CD4-positive, alpha-beta memory T cell (primary cell): ENCODE measurements around the gene KRT73. TPM values are rescaled to one million over a fixed set of nuclear protein-coding genes. Genes with fewer than 3 reads are reported as not detected.
A peak's percentile ranks its signal among the peaks of the same experiment; 100 is the strongest.

Source experiments
- CTCF ChIA-PET: fragments of 350-600 bp; sonication (Branson Sonifier 250); formaldehyde crosslinking; loops from one replicate; lab custom pipeline; 2021; ENCODE audit warnings: inconsistent platforms; ENCODE audit not compliant: partially characterized antibody; lab: Charles Lee
- POLR2A ChIA-PET: fragments of 350-600 bp; sonication (Branson Sonifier 250); formaldehyde crosslinking; loops from one replicate; lab custom pipeline; 2021; ENCODE audit not compliant: partially characterized antibody; lab: Charles Lee
- DNase-seq, 5 donors: peaks; one replicate each; pipeline versions ENCODE4 v3.0.0 to v3.0.0-alpha.2; 2020 to 2022; ENCODE audit warnings: mixed read lengths in 1 of 5
- H3K27ac ChIP-seq: one replicate; pipeline ENCODE4 v1.7.0; 2013; ENCODE audit warnings: low read depth, low read length
- H3K27me3 ChIP-seq: 2 replicates; pipeline ENCODE4 v1.7.0; 2013; ENCODE audit warnings: mild to moderate bottlenecking, low read length, moderate library complexity; ENCODE audit not compliant: insufficient read depth
- H3K36me3 ChIP-seq: 2 replicates; pipeline ENCODE4 v1.7.0; 2013; ENCODE audit warnings: mild to moderate bottlenecking, low read length, moderate library complexity; ENCODE audit not compliant: insufficient read depth
- H3K4me1 ChIP-seq: 2 replicates; pipeline ENCODE4 v1.7.0; 2013; ENCODE audit warnings: mild to moderate bottlenecking, low read length, moderate library complexity; ENCODE audit not compliant: insufficient read depth
- H3K4me3 ChIP-seq, 2 donors: one replicate each; pipeline ENCODE4 v1.7.0; 2013; ENCODE audit warnings: low read length in 2 of 2, mild to moderate bottlenecking in 1 of 2
- H3K9me3 ChIP-seq, 2 donors: one replicate each; pipeline ENCODE4 v1.7.0; 2013; ENCODE audit warnings: low read length in 2 of 2, control low read depth in 1 of 2; ENCODE audit not compliant: control insufficient read depth in 1 of 2
- H3K27ac Mint-ChIP-seq, 7 donors: one replicate each; pipeline ENCODE4 v1.8.0; 2020 to 2021; ENCODE audit warnings: mixed read lengths in 7 of 7, mild to moderate bottlenecking in 6 of 7, inconsistent platforms in 3 of 7, moderate library complexity in 3 of 7
- H3K27me3 Mint-ChIP-seq, 2 donors: one replicate each; pipeline ENCODE4 v1.8.0; 2020 to 2021; ENCODE audit warnings: mixed read lengths in 2 of 2
- H3K36me3 Mint-ChIP-seq, 2 donors: one replicate each; pipeline ENCODE4 v1.8.0; 2020 to 2021; ENCODE audit warnings: mixed read lengths in 2 of 2, inconsistent platforms in 1 of 2, mild to moderate bottlenecking in 1 of 2
- H3K4me1 Mint-ChIP-seq, 4 donors: one replicate each; pipeline ENCODE4 v1.8.0; 2020 to 2021; ENCODE audit warnings: mixed read lengths in 4 of 4, mild to moderate bottlenecking in 1 of 4
- H3K4me3 Mint-ChIP-seq, 8 donors: one replicate each; pipeline ENCODE4 v1.8.0; 2020 to 2021; ENCODE audit warnings: mixed read lengths in 8 of 8, mild to moderate bottlenecking in 7 of 8, moderate library complexity in 6 of 8, inconsistent platforms in 3 of 8
- H3K9me3 Mint-ChIP-seq, 8 donors: one replicate each; pipeline ENCODE4 v1.8.0; 2020 to 2021; ENCODE audit warnings: mixed read lengths in 8 of 8, mild to moderate bottlenecking in 5 of 8, inconsistent platforms in 3 of 8, moderate library complexity in 1 of 8
- intact Hi-C: fragments of 100-400 bp; cut with micrococcal nuclease; formaldehyde crosslinking; loops from one replicate; pipeline ENCODE4 v1.15.1; 2023
- polyA plus RNA-seq, 2 donors: library from polyadenylated mRNA; unstranded; fragments of 300-500 nt; fragmentation: Illumina TruSeq; gene quantifications; one replicate each; pipeline ENCODE4 v1.2.3, GENCODE V29; 2021
- total RNA-seq, 2 experiments: library from RNA; stranded (reverse); gene quantifications; one replicate each; pipeline ENCODE4 v1.2.3, GENCODE V29; 2021

Gene KRT73
- total and polyA plus RNA-seq, 4 experiments from 2014 or later, result 1.2 to 6.0 (median 3.5) TPM

DNA sequence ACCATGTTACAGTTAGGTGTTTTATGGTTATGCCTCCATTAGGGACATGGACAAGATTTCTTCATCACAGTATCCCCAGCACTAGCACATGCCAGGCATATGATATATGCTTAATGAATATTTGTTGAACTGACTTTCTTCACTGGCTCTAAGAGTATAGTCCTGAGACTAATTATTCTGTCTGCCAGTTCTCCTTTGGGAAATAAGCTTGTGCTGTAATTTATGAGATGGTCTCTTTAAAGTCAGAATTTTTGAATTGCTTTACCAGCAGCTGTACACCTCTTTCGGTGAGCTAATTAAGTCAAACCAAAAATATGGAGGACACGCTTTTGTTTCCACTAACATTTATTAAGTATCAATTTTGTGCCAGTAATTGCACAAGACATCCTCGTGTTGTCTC, 12.3 kb downstream of the KRT73 start:
- no peaks in the 10 kb centered on the region for H3K9me3 Mint-ChIP-seq
- CTCF ChIA-PET, result interaction anchor here (1.0 to 1.3 kb wide), 2 partner anchors 20 to 39 kb away, joined by 3 to 7 read pairs; no protein-coding TSS in a partner anchor
- peaks cover 53% of the 10 kb centered on the region for H3K4me1 ChIP-seq
- peak overlapping the region in 2 of 8 donors; percentile 11 to 58 for H3K4me3 Mint-ChIP-seq
- no peak overlapping the region for H3K27ac ChIP-seq
- POLR2A ChIA-PET, result interaction anchor here (1.1 to 1.8 kb wide), 3 partner anchors 18 to 36 kb away, joined by 3 to 6 read pairs (median 4); no protein-coding TSS in a partner anchor
- no peak overlapping the region for H3K4me3 ChIP-seq
- H3K36me3 ChIP-seq, result no peaks in the 10 kb centered on the region
- peaks cover 17 to 82% (median 57%) of the 10 kb centered on the region in 4 donors for H3K4me1 Mint-ChIP-seq
- H3K27ac Mint-ChIP-seq, result peak overlapping the region in 3 of 7 donors; percentile 4 to 90 (median 63)
- H3K9me3 ChIP-seq, result no peaks in the 10 kb centered on the region
- H3K27me3 Mint-ChIP-seq, result peaks cover 2 to 4% of the 10 kb centered on the region in 2 donors
- no peak for DNase-seq
- H3K27me3 ChIP-seq, result no peaks in the 10 kb centered on the region
- intact Hi-C loops, result no loop called here
- no peaks in the 10 kb centered on the region for H3K36me3 Mint-ChIP-seq

DNA sequence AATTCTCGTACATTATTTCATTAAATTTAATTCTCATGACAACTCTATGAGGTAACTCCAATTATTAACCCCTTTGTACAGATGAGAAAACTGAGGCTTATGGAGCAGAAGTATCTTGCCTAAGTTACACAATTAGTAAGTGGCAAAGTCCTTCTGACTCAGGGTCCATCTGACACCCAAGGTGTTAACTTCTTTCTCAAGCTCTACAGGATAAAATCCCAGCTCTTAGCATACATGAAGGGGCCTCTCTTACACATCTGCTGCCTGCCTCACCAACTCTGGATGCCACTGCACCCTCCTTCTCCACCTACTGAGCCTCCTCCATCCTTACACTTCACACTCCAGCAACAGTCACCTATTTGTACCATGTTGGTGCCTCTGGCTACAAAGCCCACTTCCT, 12.8 kb downstream of the KRT73 start:
- Histone ChIP-seq H3K4me3 (no peak overlapping the region), H3K27ac (no peak overlapping the region), H3K27me3 (no peaks in the 10 kb centered on the region), H3K4me1 (peaks cover 47% of the 10 kb centered on the region), H3K9me3 (no peaks in the 10 kb centered on the region), H3K36me3 (no peaks in the 10 kb centered on the region)
- ChIA-PET CTCF (interaction anchor here (1.3 kb wide), 1 partner anchor 20 kb away, joined by 7 read pairs; no protein-coding TSS in a partner anchor), POLR2A (interaction anchor here (1.1 to 1.8 kb wide), 4 partner anchors 17 to 40 kb away, joined by 3 to 6 read pairs (median 4); no protein-coding TSS in a partner anchor)
- Mint-ChIP-seq H3K4me1 (peaks cover 17 to 77% (median 52%) of the 10 kb centered on the region in 4 donors), H3K27ac (peak overlapping the region in 4 of 7 donors; percentile 4 to 91 (median 76)), H3K4me3 (peak overlapping the region in 4 of 8 donors; percentile 11 to 58 (median 14)), H3K27me3 (peaks cover 2 to 4% of the 10 kb centered on the region in 2 donors), H3K36me3 (no peaks in the 10 kb centered on the region), H3K9me3 (no peaks in the 10 kb centered on the region)
- intact Hi-C loops, result no loop called here
- no peak for DNase-seq

DNA sequence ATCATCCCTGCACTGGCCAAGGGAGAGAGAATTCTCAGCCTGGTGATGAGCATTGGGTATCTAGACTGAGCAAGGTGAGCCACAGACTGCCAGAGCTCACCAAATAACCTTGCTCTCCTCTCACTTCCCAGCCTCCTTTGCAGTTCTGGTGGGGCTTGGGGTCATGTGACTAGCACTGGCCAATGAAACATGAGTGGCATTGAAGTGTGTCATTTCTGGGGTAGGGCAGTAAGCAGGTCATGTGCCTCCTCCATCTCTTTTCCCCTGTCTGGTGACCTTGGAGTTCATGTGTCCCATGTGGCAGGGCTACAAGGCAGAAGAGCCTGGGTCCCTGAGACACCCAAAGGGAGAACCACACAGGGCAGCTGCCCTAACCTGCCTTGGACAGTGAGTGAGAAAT, 13.5 kb downstream of the KRT73 start:
- no peak for DNase-seq
- intact Hi-C loops, result no loop called here
- no peaks in the 10 kb centered on the region for H3K9me3 Mint-ChIP-seq
- POLR2A ChIA-PET, result interaction anchor here (1.2 to 1.6 kb wide), 2 partner anchors 19 to 40 kb away, joined by 3 to 6 read pairs; no protein-coding TSS in a partner anchor
- H3K4me3 ChIP-seq, result no peak overlapping the region
- CTCF ChIA-PET, result interaction anchor here (0.9 kb wide), 1 partner anchor 19 kb away, joined by 4 read pairs; no protein-coding TSS in a partner anchor
- H3K27ac Mint-ChIP-seq, result peak overlapping the region in 4 of 7 donors; percentile 57 to 91 (median 76)
- no peaks in the 10 kb centered on the region for H3K36me3 ChIP-seq
- no peaks in the 10 kb centered on the region for H3K27me3 ChIP-seq
- peaks cover 13 to 72% (median 46%) of the 10 kb centered on the region in 4 donors for H3K4me1 Mint-ChIP-seq
- H3K4me1 ChIP-seq, result peaks cover 43% of the 10 kb centered on the region
- H3K27ac ChIP-seq, result no peak overlapping the region
- H3K36me3 Mint-ChIP-seq, result no peaks in the 10 kb centered on the region
- no peaks in the 10 kb centered on the region for H3K9me3 ChIP-seq
- H3K4me3 Mint-ChIP-seq, result peak overlapping the region in 4 of 8 donors; percentile 4 to 39 (median 31)
- H3K27me3 Mint-ChIP-seq, result peaks cover 4 to 6% of the 10 kb centered on the region in 2 donors

DNA sequence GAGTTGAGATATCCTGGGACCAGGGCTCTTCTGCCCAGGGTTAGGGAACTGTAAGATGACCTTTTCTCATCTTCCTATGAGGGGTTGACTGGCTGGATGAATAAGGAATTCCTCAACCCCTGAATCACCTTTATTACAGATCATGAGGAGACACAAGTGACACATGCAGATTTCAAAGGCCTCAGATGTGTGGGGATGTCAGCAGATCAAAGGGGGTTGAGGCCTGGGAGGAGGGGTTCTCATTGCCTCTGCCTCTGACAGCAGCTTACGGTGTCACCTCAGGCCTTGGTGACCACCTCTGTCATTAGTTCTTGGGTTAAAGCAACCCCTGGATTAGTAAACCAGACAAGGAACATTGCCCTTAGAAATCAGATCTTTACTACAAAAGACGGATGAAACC, 15.0 kb downstream of the KRT73 start:
- H3K36me3 ChIP-seq, result no peaks in the 10 kb centered on the region
- Mint-ChIP-seq H3K4me3 (peak overlapping the region in 1 of 8 donors; percentile 55), H3K9me3 (no peaks in the 10 kb centered on the region), H3K27me3 (peaks cover 13 to 15% of the 10 kb centered on the region in 2 donors), H3K4me1 (peaks cover 11 to 56% (median 34%) of the 10 kb centered on the region in 4 donors), H3K27ac (peak overlapping the region in 6 of 7 donors; percentile 13 to 51 (median 32)), H3K36me3 (no peaks in the 10 kb centered on the region)
- peak in 2 of 5 donors; percentile 29 to 35 for DNase-seq
- H3K4me3 ChIP-seq, result no peak overlapping the region
- peaks cover 27% of the 10 kb centered on the region for H3K4me1 ChIP-seq
- H3K27ac ChIP-seq, result no peak overlapping the region
- ChIA-PET POLR2A (no interaction called here), CTCF (no interaction called here)
- no peaks in the 10 kb centered on the region for H3K27me3 ChIP-seq
- H3K9me3 ChIP-seq, result no peaks in the 10 kb centered on the region
- intact Hi-C loops, result no loop called here

DNA sequence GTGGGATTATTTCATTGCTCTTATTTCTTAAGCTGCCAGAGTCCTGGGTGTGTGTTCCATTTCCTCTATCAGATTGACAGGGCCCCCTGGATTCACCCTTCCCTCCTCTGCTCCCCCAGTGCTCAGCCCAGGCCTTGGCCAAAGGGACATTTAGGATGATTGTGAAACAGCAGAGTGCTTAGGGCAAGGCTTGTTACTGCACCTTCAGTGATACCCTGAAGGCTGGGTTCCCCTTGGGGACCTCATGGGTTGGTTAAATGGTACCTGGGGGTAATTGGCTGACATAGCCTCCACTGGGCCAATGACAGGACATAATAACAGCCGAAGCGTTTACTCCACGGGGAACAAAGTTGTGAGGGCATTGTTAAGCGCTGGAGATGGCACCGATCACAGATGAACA, 15.8 kb downstream of the KRT73 start:
- Histone ChIP-seq H3K4me3 (no peak overlapping the region), H3K27me3 (no peaks in the 10 kb centered on the region), H3K9me3 (no peaks in the 10 kb centered on the region), H3K4me1 (peaks cover 21% of the 10 kb centered on the region), H3K36me3 (no peaks in the 10 kb centered on the region), H3K27ac (no peak overlapping the region)
- no peak for DNase-seq
- no peak overlapping the region for H3K4me3 Mint-ChIP-seq
- H3K9me3 Mint-ChIP-seq, result no peaks in the 10 kb centered on the region
- H3K36me3 Mint-ChIP-seq, result no peaks in the 10 kb centered on the region
- peak overlapping the region in 3 of 7 donors; percentile 56 to 78 (median 67) for H3K27ac Mint-ChIP-seq
- ChIA-PET POLR2A (interaction anchor here (1.4 kb wide), 1 partner anchor 14 kb away, joined by 3 read pairs; no protein-coding TSS in a partner anchor), CTCF (no interaction called here)
- intact Hi-C loops, result no loop called here
- H3K4me1 Mint-ChIP-seq, result peaks cover 9 to 49% (median 28%) of the 10 kb centered on the region in 4 donors
- H3K27me3 Mint-ChIP-seq, result peaks cover 14 to 17% of the 10 kb centered on the region in 2 donors

DNA sequence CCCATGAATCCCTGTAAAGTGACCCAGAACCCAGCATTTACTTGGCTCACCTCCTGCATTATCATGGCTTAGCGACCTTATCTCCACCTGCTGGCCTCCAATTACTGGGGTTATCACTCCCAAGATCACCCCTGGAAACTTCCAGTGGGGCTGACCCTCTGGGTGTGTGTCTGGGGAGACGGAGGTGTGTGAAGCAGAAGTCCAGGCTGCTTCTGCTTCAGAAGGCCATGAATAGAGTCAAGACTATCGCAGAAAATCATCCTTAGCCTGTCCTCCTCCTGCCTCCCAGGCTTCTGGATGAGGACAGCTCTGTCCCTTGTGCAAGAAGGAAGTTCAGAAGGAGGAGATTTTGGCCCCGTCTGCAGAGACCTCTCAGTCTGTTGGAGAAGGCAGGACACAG, 16.7 kb downstream of the KRT73 start:
- H3K4me3 ChIP-seq, result no peak overlapping the region
- ChIA-PET CTCF (no interaction called here), POLR2A (interaction anchor here (1.4 kb wide), 1 partner anchor 14 kb away, joined by 3 read pairs; no protein-coding TSS in a partner anchor)
- Mint-ChIP-seq H3K27me3 (peaks cover 16 to 17% of the 10 kb centered on the region in 2 donors), H3K9me3 (no peaks in the 10 kb centered on the region), H3K4me1 (peaks cover 9 to 40% (median 23%) of the 10 kb centered on the region in 4 donors), H3K4me3 (no peak overlapping the region), H3K27ac (peak overlapping the region in 1 of 7 donors; percentile 19), H3K36me3 (no peaks in the 10 kb centered on the region)
- H3K36me3 ChIP-seq, result no peaks in the 10 kb centered on the region
- H3K4me1 ChIP-seq, result peaks cover 13% of the 10 kb centered on the region
- DNase-seq, result no peak
- intact Hi-C loops, result no loop called here
- no peaks in the 10 kb centered on the region for H3K9me3 ChIP-seq
- no peaks in the 10 kb centered on the region for H3K27me3 ChIP-seq
- no peak overlapping the region for H3K27ac ChIP-seq

DNA sequence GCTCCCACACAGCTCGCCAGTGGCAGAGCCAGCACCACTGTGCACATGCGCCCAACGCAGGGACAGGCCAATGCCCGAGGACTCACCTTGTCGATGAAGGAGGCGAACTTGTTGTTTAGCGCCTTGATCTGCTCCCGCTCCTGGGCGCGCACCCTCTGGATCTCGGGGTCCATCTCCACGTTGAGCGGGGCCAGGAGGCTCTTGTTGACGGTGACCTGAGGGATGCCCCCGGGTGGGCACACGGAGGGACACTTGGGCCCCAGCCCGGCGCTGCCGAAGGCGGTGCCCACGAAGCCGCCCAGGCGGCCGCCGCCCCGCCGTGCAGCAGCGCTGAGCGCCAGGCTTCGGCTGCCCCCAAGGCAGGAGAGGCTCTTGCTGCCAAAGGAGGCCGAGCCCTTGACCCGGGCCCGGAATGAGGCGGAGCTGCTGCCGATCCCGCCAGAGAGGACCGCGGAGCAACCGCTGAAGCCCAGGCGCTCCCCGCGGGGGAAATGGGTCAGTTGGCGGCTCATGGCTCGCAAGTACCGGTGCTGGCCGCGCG, 17.3 kb downstream of the KRT73 start, which contains the start of gene KRT72:
KRT72 (minus strand) TSS at position 523 of the 541 bp plus-strand sequence; CDS start at position 512, 11 bp downstream.
- Mint-ChIP-seq H3K9me3 (no peaks in the 10 kb centered on the region), H3K27me3 (peaks cover 15 to 17% of the 10 kb centered on the region in 2 donors), H3K4me1 (peaks cover 9 to 36% (median 22%) of the 10 kb centered on the region in 4 donors), H3K27ac (peak within 1 kb of the TSS in 1 of 7 donors; percentile 19), H3K4me3 (no peak within 1 kb of the TSS), H3K36me3 (no peaks in the 10 kb centered on the region)
- no peaks in the 10 kb centered on the region for H3K36me3 ChIP-seq
- intact Hi-C loops, result no loop called here
- POLR2A ChIA-PET, result interaction anchor here (1.4 kb wide), 1 partner anchor 13 kb away, joined by 3 read pairs; no protein-coding TSS in a partner anchor
- no peak within 1 kb of the TSS for H3K27ac ChIP-seq
- H3K9me3 ChIP-seq, result no peaks in the 10 kb centered on the region
- no peak within 1 kb of the TSS for H3K4me3 ChIP-seq
- no peak for DNase-seq
- CTCF ChIA-PET, result no interaction called here
- H3K4me1 ChIP-seq, result peaks cover 13% of the 10 kb centered on the region
- H3K27me3 ChIP-seq, result no peaks in the 10 kb centered on the region
